Epithelial cell of esophagus (primary cell): ENCODE results near the gene PPP1R1A.
A peak's percentile ranks its signal among the peaks of the same experiment; 100 is the strongest.

Source experiments
- DNase-seq: peaks from one replicate; pipeline ENCODE4 v3.0.0; 2010; ENCODE audit warnings: low read depth
- H3K4me3 ChIP-seq: 2 replicates; pipeline ENCODE4 v1.5.1; 2011; ENCODE audit warnings: mild to moderate bottlenecking, low read length, control low read depth
- CTCF ChIP-seq: IDR thresholded peaks from 2 replicates; pipeline ENCODE4 v1.5.1; 2011; ENCODE audit warnings: low read depth, mild to moderate bottlenecking, low read length, control low read depth, inconsistent platforms; ENCODE audit not compliant: insufficient read depth; ENCODE audit errors: missing control alignments

Gene PPP1R1A

GRCh38 chr12:54611715-54612149, 23.3 kb upstream of the PPP1R1A start:
- no peak for TF ChIP-seq CTCF
- no peak overlapping the region for H3K4me3 ChIP-seq

GRCh38 chr12:54608769-54609168, 20.3 kb upstream of the PPP1R1A start:
- H3K4me3 ChIP-seq = no peak overlapping the region
- DNase-seq = no peak
- no peak for TF ChIP-seq CTCF

More at GRCh38 chr12:54611715-54612149, 23.3 kb upstream of the PPP1R1A start:
- DNase-seq = no peak

- no peak for TF ChIP-seq CTCF
- H3K4me3 ChIP-seq = no peak overlapping the region
- no peak for DNase-seq
These were observed 19.7 kb upstream of the PPP1R1A start for GRCh38 chr12:54608156-54608555.

- no peak for TF ChIP-seq CTCF
- no peak overlapping the region for H3K4me3 ChIP-seq
- DNase-seq = no peak
These were observed 18.1 kb upstream of the PPP1R1A start for GRCh38 chr12:54606556-54606955.

- TF ChIP-seq CTCF = no peak
- peak; percentile 41 for DNase-seq
- no peak overlapping the region for H3K4me3 ChIP-seq
These were observed 16.9 kb upstream of the PPP1R1A start for GRCh38 chr12:54605138-54605970.

- TF ChIP-seq CTCF = no peak
- no peak for DNase-seq
- H3K4me3 ChIP-seq = no peak overlapping the region
These were observed 16.0 kb upstream of the PPP1R1A start for GRCh38 chr12:54604436-54604835.

GRCh38 chr12:54603872-54604271, 15.4 kb upstream of the PPP1R1A start:
- no peak for DNase-seq
- no peak for TF ChIP-seq CTCF
- no peak overlapping the region for H3K4me3 ChIP-seq
